ENCODE data around the gene ZNF536. TPM values are rescaled to one million over a fixed set of nuclear protein-coding genes. Genes with fewer than 3 reads are reported as not detected.

The ZNF536 gene
- total RNA-seq, 2 donors from 2014 or later: 0.41 to 1.5 TPM

GRCh38 chr19:30522341-30522740, 150.2 kb downstream of the ZNF536 start:
- no peak for TF ChIP-seq CTCF (IDR thresholded peaks at IDR 0.05)
- H3K4me1 ChIP-seq (ENCODE audit: control insufficient read depth in 1 of 2, low read depth in 2 of 2): no peaks in the 10 kb centered on the region
- no peak for DNase-seq (ENCODE audit: low spot score)
- no peak for ATAC-seq (ENCODE audit: insufficient number of reproducible peaks, low FRiP score, low read depth)
- no peak overlapping the region for H3K27ac ChIP-seq
- H3K27me3 ChIP-seq (replicated peaks; ENCODE audit: insufficient read depth): no peaks in the 10 kb centered on the region
- no peaks in the 10 kb centered on the region for H3K9me3 ChIP-seq
- no peak overlapping the region for H3K4me3 ChIP-seq
- no peaks in the 10 kb centered on the region for H3K36me3 ChIP-seq

GRCh38 chr19:30523791-30524190, 151.6 kb downstream of the ZNF536 start:
- H3K27me3 ChIP-seq (replicated peaks; ENCODE audit: insufficient read depth): no peaks in the 10 kb centered on the region
- H3K4me1 ChIP-seq (ENCODE audit: control insufficient read depth in 1 of 2, low read depth in 2 of 2): no peaks in the 10 kb centered on the region
- H3K36me3 ChIP-seq: no peaks in the 10 kb centered on the region
- no peak overlapping the region for H3K4me3 ChIP-seq
- DNase-seq (ENCODE audit: low spot score) (no peak), ATAC-seq (ENCODE audit: insufficient number of reproducible peaks, low FRiP score, low read depth) (no peak)
- no peaks in the 10 kb centered on the region for H3K9me3 ChIP-seq
- no peak for TF ChIP-seq CTCF (IDR thresholded peaks at IDR 0.05)
- H3K27ac ChIP-seq: no peak overlapping the region

- Histone ChIP-seq H3K27me3 (replicated peaks; ENCODE audit: insufficient read depth) (no peaks in the 10 kb centered on the region), H3K27ac (no peak overlapping the region), H3K36me3 (no peaks in the 10 kb centered on the region), H3K4me1 (ENCODE audit: control insufficient read depth in 1 of 2, low read depth in 2 of 2) (no peaks in the 10 kb centered on the region), H3K9me3 (no peaks in the 10 kb centered on the region), H3K4me3 (no peak overlapping the region)
- no peak for TF ChIP-seq CTCF (IDR thresholded peaks at IDR 0.05)
- ATAC-seq (ENCODE audit: insufficient number of reproducible peaks, low FRiP score, low read depth): no peak
- DNase-seq (ENCODE audit: low spot score): no peak
Observed at GRCh38 chr19:30525383-30525782, 153.2 kb downstream of the ZNF536 start.

GRCh38 chr19:30528919-30529318, 156.7 kb downstream of the ZNF536 start:
- no peak for DNase-seq (ENCODE audit: low spot score)
- Histone ChIP-seq H3K27ac (no peak overlapping the region), H3K27me3 (replicated peaks; ENCODE audit: insufficient read depth) (no peaks in the 10 kb centered on the region), H3K4me1 (ENCODE audit: control insufficient read depth in 1 of 2, low read depth in 2 of 2) (no peaks in the 10 kb centered on the region), H3K36me3 (no peaks in the 10 kb centered on the region), H3K4me3 (no peak overlapping the region), H3K9me3 (no peaks in the 10 kb centered on the region)
- ATAC-seq (ENCODE audit: insufficient number of reproducible peaks, low FRiP score, low read depth): no peak
- TF ChIP-seq CTCF (IDR thresholded peaks at IDR 0.05): no peak

- DNase-seq (ENCODE audit: low spot score) (no peak), ATAC-seq (ENCODE audit: insufficient number of reproducible peaks, low FRiP score, low read depth) (no peak)
Observed at GRCh38 chr19:30529876-30530275, 157.7 kb downstream of the ZNF536 start.

More at GRCh38 chr19:30529876-30530275, 157.7 kb downstream of the ZNF536 start:
- H3K4me3 ChIP-seq: no peak overlapping the region
- no peaks in the 10 kb centered on the region for H3K4me1 ChIP-seq (ENCODE audit: control insufficient read depth in 1 of 2, low read depth in 2 of 2)
- no peaks in the 10 kb centered on the region for H3K27me3 ChIP-seq (replicated peaks; ENCODE audit: insufficient read depth)
- H3K9me3 ChIP-seq: no peaks in the 10 kb centered on the region
- H3K36me3 ChIP-seq: no peaks in the 10 kb centered on the region
- no peak for TF ChIP-seq CTCF (IDR thresholded peaks at IDR 0.05)
- H3K27ac ChIP-seq: no peak overlapping the region

Measured in thoracic aorta (tissue), 2 donors.